KG1 (cell line): ENCODE data around the gene RNF151.
A peak's percentile ranks its signal among the peaks of the same experiment; 100 is the strongest.

ENCODE experiments used
- DNase-seq: peaks from one replicate; lab custom pipeline; 2025; lab: John Stamatoyannopoulos, UW

The RNF151 gene

GRCh38 chr16:1976951-1977874 is 10.6 kb downstream of the RNF151 start:
- no peak for DNase-seq

DNA sequence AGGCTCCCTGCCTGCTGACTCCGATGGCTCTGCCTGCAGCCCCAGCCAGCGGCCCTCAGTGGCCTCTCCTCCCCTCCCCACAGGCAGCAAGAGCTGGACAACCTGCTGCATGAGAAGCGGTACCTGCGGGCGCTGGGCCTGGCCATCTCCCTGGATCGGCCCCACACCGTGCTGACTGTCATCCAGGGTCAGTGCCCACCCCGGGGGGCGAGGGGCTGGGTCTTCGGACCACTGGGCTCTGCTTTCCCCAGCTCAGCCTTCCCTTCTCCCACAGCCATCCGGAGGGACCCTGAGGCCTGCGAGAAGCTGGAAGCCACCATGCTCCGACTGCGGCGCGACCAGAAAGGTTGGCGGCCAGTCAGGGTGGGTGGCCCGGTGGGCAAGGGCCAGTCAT is 11.2 kb downstream of the RNF151 start:
- DNase-seq, result no peak

DNA sequence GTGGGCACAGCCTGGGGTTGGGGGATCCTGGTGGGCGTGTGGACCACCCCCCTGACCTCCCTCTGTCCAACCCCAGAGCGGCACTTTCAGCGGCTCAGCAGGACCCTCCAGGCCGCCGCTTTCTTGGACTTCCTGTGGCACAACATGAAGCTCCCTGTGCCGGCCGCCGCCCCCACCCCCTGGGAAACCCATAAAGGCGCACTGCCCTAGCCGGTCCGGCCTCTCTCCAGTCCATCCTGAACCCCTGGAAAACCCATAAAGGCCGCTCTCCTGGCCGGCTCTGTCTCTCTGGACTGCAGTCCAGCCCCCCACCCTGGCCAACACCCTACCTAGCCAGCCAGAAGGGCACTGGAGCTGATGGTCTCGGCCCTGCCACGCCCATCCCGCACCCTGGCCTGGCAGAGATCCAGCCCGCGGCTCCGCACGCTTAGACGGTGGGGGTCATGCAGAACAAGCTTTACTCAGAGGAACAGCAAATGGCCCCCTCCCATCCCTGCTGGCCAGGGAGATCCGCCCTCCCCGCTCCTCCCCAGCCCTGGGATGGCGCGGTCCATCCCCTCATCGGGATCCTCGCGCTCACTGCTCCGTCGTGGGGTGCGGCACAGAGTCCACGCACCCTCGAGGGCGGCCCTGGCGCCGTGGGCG is 11.9 kb downstream of the RNF151 start:
- DNase-seq, result no peak

DNA sequence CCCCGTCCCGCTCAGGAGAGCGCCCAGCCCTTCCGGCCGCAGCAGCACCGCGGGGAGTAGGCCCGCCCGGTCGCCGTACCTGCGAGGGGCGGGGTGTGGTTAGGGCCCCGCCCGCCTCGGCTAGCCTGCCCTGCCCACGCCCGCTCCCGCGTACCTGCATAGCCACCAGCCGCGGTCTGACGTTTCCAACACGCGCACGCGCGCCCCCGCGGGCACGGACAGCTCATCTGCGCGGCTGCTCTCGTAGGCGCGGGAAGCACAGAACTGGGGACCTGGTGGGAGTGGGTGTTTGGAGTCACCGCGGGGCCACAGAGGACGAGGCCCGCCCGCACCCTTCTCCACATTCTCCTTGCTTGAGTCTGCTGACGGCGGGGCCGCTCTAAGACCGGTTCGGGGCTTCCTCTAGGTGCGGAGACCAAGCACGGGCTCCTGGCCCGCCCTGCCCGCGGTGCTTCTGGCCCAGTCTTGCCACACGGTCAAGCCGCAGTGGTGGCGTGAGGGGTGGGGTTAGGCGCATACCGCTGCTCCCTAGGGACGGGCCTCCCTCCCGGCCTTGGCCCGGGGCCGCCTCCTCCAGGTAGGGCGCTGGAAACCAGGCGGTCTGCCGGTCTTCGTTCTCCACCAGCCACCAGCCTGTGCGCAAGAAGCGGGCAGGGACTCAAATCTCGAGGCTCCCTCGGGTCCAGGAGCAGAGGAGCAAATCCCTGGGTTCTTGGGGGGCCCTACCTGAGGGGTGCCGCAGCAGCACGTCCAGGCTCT is 12.8 kb downstream of the RNF151 start:
- DNase-seq, result no peak

DNA sequence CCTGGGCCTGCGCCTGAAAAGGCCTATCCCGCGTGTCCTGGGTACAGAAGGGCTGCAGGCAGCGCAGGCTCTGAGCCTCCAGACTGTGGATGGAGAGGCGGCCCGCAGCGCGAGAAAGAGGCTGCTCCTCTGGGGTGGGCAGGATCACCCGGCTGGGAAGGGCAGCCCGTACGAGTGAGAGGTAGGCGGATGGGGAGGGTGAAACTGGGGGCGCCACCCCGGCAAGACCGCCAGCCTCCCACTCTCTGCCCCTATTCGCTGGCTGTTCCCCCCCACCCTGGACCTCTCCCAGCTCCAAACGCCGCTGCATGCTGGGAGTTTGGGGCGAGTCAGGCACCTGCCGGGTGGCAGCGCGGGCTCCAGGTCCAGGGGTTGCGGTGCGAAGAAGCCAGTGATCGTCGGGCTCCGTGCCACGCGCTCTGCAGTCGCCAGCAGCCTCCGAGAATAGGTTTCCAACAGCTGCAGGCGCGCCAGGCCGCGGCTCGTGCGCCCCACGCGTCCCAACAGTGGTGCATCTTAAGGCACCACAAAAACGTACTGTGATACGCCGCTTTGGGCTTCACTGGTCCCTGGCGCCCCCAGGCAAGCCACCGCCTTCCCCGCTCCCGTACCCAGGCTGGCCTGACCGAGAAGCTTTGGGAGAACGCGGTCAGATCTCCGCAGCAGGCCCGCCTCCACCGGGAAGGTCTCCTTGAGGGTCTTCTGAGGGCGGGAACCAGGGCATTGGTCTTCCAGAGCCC is 13.5 kb downstream of the RNF151 start:
- DNase-seq, result no peak

GRCh38 chr16:1980770-1981087 is 14.1 kb downstream of the RNF151 start:
- no peak for DNase-seq

- DNase-seq, result no peak
Measured at GRCh38 chr16:1981398-1981836, 14.8 kb downstream of the RNF151 start, which contains the start of gene NOXO1. TSS of gene NOXO1 (minus strand) at chr16:1981469. CDS start at chr16:1981179, 290 bp downstream.

DNA sequence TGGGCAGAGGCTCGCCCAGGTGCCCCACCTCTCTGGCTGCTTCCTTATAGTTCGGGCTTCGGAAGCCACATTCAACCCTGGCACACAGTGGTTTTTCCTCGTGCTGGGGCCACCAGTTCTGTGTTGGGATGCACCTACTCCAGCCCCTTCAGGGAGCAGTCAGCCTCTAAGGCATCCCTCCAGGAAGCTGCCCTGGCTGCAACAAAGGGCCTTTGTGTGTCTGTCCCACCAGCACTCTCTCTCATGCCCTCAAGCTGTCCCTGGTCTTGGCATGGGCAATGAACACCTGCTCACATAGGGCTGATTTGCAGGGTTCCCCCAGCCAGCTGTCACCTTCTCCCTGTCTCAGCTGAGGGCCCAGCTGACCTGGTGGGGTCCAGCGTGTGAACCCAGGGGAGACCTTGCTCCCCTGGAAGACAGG is 15.4 kb downstream of the RNF151 start:
- no peak for DNase-seq

GRCh38 chr16:1982991-1983543 is 16.4 kb downstream of the RNF151 start:
- no peak for DNase-seq

- DNase-seq, result peak; percentile 74
Measured at GRCh38 chr16:1983544-1984346, 17.1 kb downstream of the RNF151 start, which contains the start of gene GFER. TSS of gene GFER (plus strand) at chr16:1984193. CDS start at chr16:1984219, 26 bp downstream.

DNA sequence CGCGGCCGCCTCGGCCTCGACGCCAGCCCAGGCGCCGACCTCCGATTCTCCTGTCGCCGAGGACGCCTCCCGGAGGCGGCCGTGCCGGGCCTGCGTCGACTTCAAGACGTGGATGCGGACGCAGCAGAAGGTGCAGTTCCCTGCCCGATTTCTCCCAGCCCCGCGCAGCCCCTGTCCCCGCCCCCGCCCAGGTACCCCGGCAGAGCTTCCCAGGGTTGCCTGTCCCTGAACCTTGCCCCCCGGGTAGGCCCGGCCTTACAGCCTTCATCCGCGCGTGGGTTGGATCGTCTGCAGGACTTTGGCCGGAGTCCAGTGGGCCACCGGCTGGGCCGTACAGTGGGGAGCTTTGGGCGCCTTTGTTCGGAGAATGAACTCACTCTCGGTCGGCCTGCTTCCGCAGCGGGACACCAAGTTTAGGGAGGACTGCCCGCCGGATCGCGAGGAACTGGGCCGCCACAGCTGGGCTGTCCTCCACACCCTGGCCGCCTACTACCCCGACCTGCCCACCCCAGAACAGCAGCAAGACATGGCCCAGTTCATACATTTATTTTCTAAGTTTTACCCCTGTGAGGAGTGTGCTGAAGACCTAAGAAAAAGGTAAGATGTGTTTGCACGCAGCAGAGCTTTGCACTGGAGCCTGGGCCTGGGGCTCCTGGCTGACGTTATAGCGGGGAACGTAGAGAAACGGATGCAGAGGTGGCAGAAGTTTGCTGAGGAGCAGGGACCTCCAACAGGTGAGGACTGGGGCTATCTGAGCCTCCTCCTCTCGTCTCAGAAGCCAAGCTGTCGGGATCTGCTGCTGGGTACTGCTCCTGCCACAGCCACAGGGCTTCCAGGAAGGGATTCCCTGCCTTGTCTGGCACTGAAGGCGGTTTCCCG is 17.9 kb downstream of the RNF151 start:
- DNase-seq, result no peak

DNA sequence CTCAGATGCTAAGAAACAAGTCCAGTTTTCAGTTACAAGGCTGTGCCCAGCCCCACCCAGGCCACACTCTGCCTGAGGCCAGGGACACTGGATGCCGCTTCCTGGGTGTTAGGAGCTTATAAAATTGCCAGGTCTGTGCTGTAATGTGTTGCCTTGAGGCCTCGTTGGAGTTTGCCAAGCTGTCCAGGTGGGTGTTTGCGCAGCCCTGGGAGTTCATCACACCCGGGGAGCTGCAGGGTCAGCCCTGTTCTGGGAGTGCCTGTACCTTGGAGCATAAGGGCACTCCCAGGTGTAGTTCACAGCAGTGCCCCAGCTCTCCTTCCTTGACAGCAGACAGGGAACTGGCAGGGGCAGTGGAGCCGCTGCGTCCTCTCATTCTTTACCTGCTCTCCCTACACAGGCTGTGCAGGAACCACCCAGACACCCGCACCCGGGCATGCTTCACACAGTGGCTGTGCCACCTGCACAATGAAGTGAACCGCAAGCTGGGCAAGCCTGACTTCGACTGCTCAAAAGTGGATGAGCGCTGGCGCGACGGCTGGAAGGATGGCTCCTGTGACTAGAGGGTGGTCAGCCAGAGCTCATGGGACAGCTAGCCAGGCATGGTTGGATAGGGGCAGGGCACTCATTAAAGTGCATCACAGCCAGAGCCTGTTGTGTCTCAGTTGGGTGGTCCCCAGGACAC is 19.0 kb downstream of the RNF151 start:
- DNase-seq, result no peak

DNA sequence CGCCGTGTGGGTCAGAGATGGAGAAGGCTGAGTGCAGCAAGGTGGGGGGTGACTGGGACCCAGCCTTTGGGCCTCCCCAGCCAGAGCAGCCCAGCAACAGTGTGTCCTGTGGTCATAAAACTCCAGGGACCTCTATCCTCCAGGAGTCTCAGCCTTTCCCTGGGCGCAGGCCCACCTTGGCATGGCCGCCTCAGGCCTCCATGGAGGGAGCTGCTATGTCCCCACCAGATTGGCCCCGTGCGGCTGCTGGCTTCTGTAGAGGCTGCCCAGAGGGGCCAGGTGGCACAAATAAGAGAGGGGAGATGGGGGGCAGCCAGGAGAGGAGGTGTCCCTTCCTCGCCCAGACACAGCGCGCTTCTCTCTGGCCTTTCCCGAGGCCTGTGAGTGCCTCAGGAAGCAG is 20.5 kb downstream of the RNF151 start:
- no peak for DNase-seq

DNA sequence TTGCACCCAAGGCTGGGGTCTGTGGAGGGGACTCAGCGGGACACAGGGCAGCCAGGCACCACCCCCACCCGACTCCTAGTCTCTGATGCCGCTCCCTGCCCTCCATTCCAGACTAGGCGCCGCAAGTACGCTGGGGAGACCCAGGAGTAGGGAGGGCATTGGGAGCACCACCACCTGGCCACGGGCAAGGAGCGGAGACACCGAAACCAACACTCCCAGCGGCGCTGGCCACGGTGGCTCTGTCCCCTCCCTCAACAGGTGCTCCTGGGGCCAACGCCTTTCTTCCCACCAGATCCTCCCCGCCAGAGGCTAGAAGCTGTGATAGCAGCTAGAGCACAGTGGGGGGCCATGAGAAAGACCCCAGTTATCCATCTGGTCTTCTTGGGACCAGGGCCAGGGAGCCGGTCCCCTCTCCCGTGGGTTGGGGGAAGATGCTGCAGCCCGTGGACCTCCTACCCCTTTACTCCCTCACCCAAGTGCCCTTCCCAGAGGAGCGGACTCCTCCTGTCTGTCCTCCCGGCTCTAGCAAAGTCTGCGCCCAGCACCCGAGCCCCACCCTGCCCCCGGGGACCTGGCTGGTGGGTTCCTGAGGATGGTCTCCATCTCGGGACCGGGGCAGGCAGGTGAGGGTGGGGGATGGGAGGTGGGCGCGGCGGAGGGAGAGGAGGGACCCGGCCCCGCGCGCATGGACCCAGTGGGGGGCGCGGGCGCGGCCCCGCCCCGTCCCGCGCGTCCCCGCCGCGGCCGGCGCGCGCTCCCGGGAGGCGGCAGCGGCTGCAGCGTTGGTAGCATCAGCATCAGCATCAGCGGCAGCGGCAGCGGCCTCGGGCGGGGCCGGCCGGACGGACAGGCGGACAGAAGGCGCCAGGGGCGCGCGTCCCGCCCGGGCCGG is 22.8 kb downstream of the RNF151 start, which contains the start of gene SYNGR3:
Gene SYNGR3, plus strand, starts transcription at position 762 of the 892 bp plus-strand sequence. CDS start 133 bp downstream, outside the sequence.
- DNase-seq, result no peak

DNA sequence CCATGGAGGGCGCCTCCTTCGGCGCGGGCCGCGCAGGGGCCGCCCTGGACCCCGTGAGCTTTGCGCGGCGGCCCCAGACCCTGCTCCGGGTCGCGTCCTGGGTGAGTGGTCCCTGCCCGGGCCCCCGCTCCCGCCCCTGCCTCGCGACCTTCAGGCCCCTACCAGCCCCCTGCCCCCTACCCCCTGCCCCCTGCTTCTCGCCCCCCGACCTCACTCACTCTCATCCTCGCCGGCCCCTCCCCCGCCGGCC is 23.4 kb downstream of the RNF151 start:
- no peak for DNase-seq

GRCh38 chr16:1990351-1991134 is 23.9 kb downstream of the RNF151 start:
- no peak for DNase-seq

DNA sequence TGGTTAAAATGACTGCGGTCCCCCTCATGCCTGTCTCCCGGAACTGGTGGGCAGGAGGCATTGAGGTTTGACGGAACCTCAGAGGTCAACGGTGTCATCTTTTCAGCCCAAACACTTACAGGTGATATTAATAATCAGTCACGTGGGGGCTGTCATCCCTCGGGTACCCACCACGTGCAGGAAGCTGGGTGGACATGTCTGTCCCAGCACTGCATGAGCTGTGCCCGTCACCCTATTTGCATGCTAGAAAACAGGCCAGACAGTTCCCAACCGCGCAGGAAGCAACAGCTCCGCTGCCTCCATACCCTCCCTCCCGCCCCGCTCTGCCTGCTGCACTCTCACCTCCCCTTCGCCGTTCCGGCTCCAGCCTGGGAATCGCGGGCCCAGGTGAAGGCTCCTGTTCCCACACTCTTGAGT is 24.5 kb downstream of the RNF151 start:
- no peak for DNase-seq
